GM21576 (cell line): Measurements from ENCODE around the gene KIAA0513.
"Not testable (repeated sequence)": the region's sequence is repeated elsewhere in the genome, so short reads cannot be mapped to it uniquely, and the experiment has no call there.

Source experiments
- ATAC-seq: cut with Tn5 transposase; IDR thresholded peaks from one replicate; pipeline ENCODE4 v1.9.1; 2021; ENCODE audit warnings: mild to moderate bottlenecking, moderate library complexity; ENCODE audit not compliant: unreplicated experiment

KIAA0513 gene

DNA sequence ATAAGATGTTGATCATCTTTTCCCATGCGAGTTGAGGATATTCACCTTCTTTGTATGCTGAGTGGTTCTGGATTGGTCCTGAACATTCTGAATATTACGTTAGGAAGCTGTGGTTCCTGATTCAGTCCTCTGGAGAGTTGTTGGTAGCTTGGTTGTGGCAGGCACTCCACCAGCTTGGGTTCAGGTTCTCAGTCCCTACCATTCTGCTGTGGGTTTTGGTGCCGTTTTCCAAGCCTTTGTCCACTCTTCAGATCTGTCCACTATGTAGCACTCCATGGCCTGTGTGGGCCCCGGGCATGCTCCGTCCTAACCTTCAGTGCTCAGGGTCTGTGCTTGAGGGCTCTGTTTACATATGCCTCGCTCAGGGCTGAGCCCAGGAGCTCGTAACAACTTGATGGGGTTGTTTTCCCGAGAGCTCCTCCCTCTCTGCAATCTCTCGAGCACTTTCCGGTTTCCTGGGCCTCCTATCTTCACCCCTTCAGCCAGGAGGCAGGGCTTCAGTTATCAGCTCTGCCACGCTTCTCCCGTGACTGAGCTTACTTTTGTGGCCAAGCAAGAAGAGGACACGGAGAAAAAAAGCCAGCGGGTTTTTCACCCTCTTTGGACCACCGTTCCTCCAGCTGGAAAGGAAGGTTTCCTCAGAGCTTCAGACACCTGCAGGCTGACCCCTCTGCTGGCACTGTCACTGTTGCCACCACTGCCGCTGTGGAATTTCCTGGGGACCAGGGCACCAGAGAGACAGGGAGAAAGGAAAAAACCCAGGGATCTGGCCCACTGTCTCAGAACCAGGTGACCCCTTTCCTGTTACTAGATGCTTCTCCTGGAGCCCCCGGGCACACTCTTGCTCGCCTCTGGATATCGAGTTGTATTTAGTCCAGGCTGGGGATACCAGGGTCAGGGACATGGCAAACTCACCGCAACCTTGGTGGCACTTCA, 19.6 kb downstream of the KIAA0513 start:
- no peak for ATAC-seq

DNA sequence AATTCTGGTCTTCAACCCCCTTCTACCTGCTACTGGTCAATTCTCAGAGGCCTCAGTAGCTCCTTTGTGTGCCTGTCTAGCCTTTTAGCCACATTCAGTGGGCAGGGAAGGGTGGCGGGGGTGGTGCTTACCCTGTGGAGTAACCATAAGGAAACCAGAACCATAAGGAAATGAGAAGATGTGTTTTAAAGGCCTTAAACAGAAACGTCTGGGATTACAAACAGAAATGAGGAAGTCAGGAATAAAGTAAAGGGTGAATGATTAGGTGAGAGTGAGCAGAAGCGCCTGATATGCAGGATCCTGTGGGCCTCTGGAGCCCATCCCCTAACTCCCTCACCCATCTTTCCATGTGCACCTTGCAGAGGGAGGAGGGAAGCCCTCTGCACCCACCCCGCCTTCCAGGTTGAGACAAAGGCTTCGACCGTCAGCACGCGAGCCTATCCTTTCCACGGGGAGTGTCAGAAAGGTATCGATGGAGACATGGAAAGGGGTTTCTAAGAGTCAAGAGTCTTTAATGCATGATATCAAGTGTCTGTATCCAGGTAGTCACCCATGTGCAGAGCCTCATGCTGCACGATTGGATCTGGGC, 20.4 kb downstream of the KIAA0513 start:
- ATAC-seq: no peak

DNA sequence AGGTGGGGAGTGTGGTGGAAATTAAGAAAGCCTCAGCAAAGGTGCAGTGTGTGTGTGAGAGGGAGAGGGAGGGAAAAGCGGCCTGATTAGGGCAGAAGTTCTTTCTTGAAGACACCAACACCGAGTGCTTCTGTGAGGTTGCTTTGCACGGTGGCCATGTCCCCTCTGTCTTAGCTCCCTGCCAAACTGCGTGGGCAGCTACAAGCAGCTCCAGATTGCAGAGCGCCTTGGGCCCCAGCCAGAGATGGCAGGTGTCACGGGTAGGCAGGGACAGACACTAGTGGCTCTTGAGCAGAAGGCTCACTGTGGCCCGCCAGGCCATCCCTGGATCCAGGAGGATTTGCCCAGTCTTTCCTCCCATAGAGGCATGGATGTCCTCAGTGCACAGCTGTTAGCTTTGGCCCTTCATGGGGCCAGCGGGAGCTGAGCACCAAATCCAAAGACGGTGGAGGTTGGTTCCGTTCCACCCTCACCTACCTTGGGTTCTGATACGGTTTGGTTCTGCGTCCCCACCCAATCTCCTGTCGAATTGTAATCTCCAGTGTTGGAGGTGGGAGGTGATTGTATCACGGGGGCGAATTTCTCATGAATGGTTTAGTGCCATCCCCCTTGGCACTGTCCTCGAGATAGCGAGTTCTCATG, 21.4 kb downstream of the KIAA0513 start:
- ATAC-seq: no peak

DNA sequence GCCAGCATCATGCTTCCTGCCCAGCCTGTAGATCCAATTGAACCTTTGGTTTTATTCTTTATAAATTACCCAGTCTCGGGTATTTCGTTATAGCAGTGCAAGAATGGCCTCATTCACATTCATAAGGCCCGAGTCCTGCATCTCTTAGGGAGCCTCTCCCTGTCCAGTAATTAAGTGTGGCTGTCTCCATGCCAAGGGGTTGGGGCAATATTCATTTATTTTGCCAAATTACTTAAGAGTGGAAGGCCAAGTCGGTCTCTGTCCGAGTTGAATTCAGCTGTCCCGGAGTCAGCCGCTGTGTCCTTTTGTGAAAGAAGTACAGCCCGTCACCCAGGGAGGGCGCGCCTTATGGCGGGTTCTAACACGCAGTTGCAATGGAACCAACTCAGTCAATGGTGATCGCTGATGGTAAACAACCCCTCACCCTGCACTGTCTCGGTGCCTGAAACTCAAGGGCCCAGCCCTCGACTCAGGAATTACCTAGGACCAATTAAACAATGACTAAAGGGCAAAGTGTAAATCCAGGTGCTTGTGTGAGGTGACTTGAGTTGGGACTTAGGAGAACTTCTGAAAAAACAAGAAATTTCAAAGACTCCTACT, 22.2 kb downstream of the KIAA0513 start:
- no peak for ATAC-seq

DNA sequence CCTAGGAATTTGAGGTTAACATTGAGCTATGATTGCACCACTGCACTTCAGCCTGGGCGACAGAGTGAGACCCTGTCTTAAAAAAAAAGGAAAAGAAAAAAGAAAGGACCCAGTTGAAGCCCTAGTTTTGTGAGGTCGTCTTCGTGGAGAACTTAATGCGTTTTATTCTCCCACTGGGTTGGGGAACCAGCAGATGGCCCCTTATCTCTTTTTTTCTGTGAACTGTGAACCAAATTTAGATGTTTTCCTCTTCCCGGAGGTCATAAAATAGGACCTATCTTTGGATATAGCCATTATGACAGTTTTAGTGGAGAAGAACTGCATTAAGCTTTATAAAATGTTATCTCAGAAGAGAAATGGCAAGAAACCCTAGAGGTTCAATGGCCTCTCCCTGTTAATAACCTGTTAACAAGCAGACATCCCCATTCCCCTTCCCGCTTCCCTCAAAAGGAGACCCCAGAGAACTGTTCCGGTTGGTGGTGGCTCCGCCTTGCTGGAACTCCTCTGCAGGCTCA, 23.5 kb downstream of the KIAA0513 start:
- ATAC-seq: no peak

DNA sequence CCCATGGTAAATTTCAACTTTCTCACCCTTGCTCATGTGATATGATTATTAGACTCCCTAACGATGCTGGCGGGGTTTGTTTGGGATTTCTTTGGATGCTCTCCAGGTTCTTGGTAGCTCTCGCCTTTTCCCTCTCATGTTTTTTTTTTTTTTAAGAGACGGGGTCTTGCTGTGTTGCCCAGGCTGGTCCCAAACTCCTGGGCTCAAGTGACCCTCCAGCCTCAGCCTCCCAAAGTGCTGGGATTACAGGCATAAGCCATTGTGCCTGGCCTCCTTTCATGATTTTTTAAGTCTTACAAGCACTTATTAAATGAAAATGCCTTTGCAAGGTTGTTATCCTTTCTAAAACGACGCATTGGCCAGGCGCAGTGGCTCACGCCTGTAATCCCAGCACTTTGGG, 24.1 kb downstream of the KIAA0513 start:
- ATAC-seq: no peak

DNA sequence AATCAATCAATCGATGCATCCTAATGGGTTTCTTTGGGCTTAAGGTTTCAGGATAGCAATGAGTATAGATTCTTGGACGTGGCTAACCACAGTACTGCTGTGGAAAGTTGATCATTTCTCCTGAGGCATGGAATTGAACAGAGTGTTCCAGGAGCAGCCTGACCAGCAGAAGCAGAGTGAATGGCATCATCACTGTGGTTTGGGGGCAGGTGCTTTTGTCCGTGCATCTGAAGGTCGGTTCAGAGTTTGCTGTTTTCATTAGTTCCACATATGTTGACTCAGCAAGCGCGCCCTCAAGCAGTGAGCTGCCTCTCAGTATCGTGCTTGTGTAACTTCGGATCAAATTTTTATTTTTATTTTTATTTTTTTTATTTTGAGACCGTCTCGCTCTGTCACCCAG, 24.9 kb downstream of the KIAA0513 start:
- ATAC-seq: no peak

DNA sequence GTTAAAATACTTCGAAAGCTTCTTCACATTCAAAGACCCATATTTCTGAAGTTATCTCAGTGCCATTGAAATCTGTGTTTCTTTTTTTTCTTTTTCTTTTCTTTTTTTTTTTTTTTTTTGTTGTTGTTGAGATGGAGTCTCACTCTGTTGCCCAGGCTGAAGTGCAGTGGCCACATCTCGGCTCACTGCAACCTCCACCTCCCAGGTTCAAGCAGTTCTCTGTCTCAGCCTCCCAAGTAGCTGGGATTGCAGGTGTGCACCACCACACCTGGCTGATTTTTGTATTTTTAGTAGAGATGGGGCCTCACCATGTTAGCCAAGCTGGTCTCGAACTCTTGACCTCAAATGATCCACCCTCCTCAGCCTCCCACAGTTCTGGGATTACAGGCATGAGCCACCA, 26.7 kb downstream of the KIAA0513 start:
- not testable (repeated sequence) for ATAC-seq

DNA sequence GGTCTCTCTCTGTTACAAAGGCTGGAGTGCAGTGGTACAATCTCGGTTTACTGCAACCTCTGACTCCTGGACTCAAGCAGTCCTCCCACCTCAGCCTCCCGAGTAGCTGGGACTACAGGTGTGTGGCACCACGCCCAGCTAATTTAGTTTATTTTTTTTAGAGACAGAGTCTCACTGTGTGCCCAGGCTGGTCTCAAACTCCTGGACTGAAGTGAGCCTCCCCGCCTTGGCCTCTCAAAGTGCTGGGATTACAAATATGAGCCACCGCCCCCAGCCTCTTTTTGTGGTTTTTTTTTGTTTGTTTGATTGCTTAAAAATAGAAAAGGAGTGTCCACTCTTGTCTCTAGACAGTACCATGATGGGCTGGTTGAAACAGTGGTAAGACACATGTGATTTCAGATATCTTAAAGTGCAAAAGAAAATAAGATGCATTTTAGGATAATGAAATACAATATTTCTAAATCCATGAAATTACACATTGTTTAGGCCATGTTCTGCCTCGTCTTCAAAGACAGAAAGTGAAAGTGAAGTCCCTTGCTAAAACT, 27.4 kb downstream of the KIAA0513 start:
- no peak for ATAC-seq

DNA sequence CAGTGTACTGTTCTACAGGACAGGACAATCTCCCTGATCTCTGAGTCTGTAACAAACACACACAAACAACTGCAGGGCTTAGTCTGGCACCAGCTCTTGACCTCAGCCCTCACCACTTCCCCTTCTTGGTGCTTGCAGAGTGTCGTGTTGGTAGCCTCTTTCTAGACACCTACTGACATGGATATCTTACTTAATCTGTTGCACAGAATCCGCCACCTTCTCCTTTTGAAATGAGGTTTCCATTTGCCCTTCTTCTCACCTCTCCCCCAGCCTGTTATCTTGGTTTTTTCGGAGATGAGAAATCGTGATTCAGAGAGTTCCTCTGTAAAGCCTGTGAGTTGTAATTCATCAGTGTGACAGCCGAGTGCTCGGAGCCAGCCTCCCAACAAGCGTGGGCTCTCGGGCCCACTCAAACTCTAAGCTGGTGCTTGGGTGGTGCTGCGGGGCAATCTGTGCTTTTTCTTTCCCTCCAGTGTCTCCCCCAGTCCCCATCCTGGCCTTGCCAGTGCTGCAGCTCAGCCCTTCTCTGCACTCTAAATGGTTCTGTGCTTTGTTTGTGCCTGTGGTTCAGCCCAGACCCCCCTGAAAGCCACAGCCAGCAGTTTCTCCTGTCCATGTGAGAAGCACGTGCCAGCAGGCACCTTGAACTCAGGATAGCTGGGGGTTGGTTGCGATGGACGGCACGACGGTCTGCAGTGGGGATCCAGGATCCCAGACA, 28.1 kb downstream of the KIAA0513 start:
- peak; percentile 90 for ATAC-seq

DNA sequence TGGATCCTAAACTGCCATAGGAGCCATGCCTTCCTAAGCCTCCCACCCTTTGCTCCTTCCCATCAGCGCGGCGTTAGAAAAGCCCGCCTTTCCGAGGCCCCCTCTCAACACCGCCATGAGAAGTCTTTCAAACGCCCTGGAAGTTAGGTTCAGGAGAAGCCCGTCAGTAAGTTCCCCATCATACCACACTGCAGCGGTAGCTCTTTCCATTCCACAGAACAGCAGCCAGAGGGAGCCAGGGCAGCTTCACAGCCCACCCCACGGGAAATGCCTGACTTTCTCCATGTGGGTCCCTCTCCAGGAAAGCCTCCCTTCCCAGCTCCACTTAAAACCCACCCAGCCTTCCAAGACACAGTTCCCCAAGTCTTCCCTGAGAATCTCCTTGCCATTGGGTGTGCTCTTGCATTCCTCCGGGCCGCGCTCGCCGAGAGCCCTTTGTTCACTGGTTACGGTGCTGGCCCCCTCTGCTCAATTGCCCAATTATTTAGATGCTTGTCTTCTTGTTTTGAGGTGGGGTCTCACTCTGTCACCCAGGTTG, 28.7 kb downstream of the KIAA0513 start:
- ATAC-seq: no peak

DNA sequence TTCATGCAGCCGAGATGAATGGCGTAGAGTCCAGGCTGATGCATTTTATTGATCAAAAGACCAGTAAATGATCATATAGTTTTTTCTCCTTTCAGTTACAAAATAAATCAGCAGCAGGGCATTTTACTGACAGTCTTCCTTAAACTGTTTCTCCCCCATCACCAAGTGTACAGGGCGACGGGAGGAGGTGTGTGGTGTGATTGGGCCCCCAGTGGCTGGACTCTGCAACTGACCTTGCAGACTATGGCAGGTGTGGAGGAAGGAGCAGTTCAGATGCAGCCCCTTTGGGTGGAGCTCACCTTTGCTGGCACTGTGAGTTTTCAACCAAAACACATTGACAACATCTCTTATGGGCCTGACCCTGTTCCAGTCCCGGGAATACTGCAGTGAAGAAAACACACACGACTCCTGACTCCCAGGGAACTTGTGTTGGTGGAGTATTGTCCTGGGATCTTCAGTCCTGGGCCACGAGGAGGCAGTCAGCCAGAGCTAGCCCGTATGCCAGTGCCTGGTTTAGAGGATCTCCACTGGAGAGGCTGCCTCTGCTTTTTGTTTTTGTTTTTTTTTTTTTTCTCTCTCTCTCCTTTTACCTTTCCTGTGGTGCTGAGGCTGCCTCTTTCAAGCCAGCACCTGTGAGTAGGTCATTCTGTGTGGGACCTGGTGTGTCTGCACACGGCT, 29.8 kb downstream of the KIAA0513 start:
- ATAC-seq: no peak

DNA sequence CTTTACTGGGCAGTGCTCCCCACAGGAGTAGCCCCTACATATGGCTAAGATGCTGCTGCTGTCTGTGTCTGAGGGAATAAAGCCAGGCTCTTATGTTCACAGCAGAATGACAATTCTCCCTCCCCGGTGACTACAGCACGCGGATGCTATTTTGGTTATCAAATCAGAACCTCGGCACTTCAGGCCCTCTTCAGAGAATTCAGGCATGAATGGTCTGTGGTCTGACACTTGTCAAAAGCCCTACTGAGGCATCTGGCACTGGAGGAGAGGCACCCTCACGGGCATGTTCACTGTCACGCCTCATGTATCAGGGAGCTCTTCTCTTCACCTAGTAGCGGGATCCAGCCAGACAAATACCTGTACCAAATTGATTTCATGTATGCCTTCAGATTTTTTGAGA, 30.4 kb downstream of the KIAA0513 start:
- no peak for ATAC-seq

DNA sequence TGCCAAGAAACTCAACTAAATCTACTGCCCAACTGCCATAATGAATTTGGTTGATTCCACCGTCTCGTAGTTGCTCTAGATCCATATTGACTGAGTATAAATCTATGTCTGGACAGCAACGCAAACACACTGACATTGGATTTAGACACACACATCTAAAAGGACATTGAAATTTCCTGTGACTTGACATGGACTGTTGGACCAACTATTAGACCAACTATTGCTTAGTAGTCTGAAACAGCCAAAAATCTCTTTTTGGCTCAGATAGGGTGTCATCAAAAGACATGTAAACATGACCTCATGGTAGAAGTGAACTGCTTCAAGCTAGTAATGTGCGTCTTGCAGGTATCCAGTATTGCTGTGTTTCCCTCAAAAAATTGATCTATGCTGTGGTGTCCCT, 31.3 kb downstream of the KIAA0513 start:
- ATAC-seq: no peak

DNA sequence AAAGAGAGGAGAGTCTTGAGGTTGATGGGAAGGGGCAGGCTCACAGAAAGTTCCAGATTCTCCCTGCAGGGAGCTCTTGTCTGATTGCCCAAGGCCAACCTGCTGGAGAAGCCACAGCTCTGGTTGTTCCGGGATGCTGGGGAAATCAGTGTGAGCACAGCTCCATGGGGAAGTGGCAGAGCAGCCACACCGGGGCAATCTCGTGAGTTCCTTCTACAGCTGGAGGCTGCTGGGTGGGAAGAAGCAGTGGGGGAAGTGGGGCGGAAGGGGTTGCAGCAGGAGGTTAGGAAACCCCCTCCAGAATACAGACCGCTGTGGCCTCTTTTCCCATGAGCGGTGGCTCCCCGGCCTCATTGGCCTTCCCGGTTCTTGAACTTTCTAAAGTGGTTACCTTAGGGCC, 34.0 kb downstream of the KIAA0513 start:
- ATAC-seq: no peak

DNA sequence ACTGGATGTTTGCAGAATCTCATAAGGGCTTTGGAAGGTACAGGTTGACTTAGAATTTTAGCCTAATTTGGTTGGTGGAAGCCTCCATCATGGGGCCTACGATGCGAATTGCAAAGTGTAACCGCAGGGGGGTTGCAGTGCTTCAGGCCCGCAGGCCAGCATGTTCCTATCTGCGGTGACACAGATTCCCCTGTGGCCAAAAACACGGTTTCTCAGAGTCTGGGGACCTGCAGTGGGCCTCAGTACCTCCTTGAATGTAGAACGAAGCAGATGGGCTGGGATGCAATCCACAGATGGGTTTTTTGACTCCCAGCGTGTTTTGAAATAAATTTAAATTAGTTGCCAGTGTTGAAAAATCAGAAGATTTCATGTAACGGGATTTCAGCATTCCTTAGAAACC, 34.7 kb downstream of the KIAA0513 start:
- no peak for ATAC-seq

DNA sequence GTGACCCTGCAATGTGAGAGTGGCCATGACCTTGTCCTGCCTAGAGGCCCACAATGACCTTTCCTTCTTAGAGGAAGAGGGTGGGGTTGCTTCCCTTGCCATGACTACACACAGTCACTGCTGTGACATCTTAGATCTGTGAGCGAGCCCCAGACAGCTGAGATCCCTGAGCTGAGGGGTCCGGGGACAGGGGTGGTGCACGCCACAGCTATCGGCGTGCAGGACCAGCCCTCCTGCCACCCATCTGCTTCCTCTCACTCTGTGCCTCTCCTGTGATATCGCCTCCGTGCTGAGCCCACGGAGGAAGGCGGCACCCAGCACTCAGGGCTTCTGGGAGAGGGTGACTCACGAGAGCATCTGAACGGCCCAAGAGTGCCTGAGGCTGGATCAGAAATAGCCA, 35.2 kb downstream of the KIAA0513 start:
- no peak for ATAC-seq

DNA sequence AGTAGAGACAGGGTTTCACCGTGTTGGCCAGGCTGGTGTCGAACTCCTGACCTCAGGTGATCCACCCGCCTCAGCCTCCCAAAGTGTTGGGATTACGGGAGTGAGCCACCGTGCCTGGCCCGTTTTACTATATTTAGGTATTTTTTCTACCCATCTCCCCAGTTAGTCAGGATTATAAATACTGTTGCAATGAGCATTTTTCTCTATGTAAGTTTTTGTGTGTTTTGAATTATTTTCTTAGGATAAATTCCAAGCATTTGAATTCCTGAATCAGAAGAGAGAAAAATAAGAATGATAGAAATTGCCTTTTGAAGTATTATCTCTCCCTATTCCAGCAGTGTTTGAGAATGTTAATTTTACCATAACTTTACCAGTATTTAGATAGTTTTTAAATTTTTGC, 36.6 kb downstream of the KIAA0513 start:
- ATAC-seq: no peak

DNA sequence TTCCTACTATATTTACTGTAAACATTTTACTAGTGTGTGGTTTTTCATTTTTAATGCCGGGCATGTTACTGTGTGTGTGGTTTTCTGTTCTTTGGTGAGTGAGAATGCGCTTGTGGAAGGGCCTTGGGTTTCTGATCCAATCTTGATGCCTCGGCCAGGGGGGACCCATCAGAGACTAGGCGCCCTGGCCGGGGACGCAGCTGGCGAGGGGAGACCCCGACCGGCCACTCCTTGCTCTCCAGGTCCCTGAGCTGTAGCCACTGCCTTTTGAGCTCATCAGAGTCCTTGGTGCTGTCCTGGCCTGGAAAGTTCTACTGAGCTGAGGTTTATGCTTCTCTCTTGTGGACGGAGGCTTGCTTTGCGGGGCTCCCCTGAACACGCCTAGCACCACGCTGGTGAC, 37.5 kb downstream of the KIAA0513 start:
- ATAC-seq: no peak
